HEK293 (cell line): Measurements from ENCODE around the gene WAPL.

Experiments used
- CTCF ChIP-seq: fragments of 450-650 bp; formaldehyde crosslinking; IDR thresholded peaks from 2 replicates; pipeline ENCODE4 v1.5.1; 2016; ENCODE audit warnings: missing biosample characterization, missing genetic modification characterization
- KLF10 ChIP-seq: fragments of 450-650 bp; IDR thresholded peaks from 2 replicates; pipeline ENCODE4 v1.5.1; 2018; ENCODE audit warnings: missing biosample characterization, mild to moderate bottlenecking, missing genetic modification characterization
- OVOL3 ChIP-seq: fragments of 450-650 bp; formaldehyde crosslinking; IDR thresholded peaks from 2 replicates; pipeline ENCODE4 v1.5.1; 2016; ENCODE audit warnings: missing biosample characterization, missing genetic modification characterization
- YY1 ChIP-seq: fragments of 450-650 bp; formaldehyde crosslinking; IDR thresholded peaks from 2 replicates; pipeline ENCODE4 v1.5.1; 2018; ENCODE audit warnings: missing biosample characterization, missing genetic modification characterization
- ZFHX2 ChIP-seq: fragments of 450-650 bp; formaldehyde crosslinking; conservative IDR thresholded peaks from 2 replicates; pipeline ENCODE4 v1.5.1; 2016; ENCODE audit warnings: missing biosample characterization, missing genetic modification characterization
- ZNF155 ChIP-seq: fragments of 450-650 bp; formaldehyde crosslinking; IDR thresholded peaks from 2 replicates; pipeline ENCODE4 v1.5.1; 2016; ENCODE audit warnings: missing biosample characterization, missing genetic modification characterization
- ZNF211 ChIP-seq: fragments of 450-650 bp; formaldehyde crosslinking; IDR thresholded peaks from 2 replicates; pipeline ENCODE4 v1.5.1; 2016; ENCODE audit warnings: low read depth, missing biosample characterization, missing genetic modification characterization
- ZNF335 ChIP-seq: fragments of 450-650 bp; formaldehyde crosslinking; conservative IDR thresholded peaks from 2 replicates; pipeline ENCODE4 v1.5.1; 2016; ENCODE audit warnings: missing biosample characterization, missing genetic modification characterization
- ZNF623 ChIP-seq: fragments of 450-650 bp; formaldehyde crosslinking; IDR thresholded peaks from 2 replicates; pipeline ENCODE4 v1.5.1; 2016; ENCODE audit warnings: missing biosample characterization, missing genetic modification characterization

GRCh38 chr10:86443936-86444335 is 77.7 kb downstream of the WAPL start:
- TF ChIP-seq ZNF211 (tag by site-specific recombination) = no peak
- no peak for TF ChIP-seq OVOL3
- TF ChIP-seq CTCF = no peak
- TF ChIP-seq ZNF623 = no peak
- TF ChIP-seq ZNF155 (tag by site-specific recombination) = no peak
- TF ChIP-seq ZNF335 (tag by site-specific recombination) = no peak
- no peak for TF ChIP-seq YY1 (tag by site-specific recombination)
- no peak for TF ChIP-seq ZFHX2
- TF ChIP-seq KLF10 = no peak
